DOHH2 (cell line): Measurements from ENCODE around the gene RGS3.

Source experiments
- CTCF ChIP-seq: fragments of 200-600 bp; sonication (generic); IDR thresholded peaks from one replicate; pipeline ENCODE4 v1.5.1; 2014; ENCODE audit warnings: antibody characterized with exemption, mild to moderate bottlenecking, low read depth, low read length; ENCODE audit not compliant: poor library complexity, severe bottlenecking
- EZH2phosphoT487 ChIP-seq: fragments of 200-600 bp; sonication (generic); IDR thresholded peaks from 2 replicates; pipeline ENCODE4 v1.6.1; 2017; ENCODE audit warnings: borderline replicate concordance, mild to moderate bottlenecking, antibody characterized with exemption, low read length, moderate library complexity, mixed read lengths

GRCh38 chr9:113645227-113645977, 181.9 kb downstream of the RGS3 start:
- TF ChIP-seq CTCF = no peak
- TF ChIP-seq EZH2phosphoT487 = no peak
